HepG2 (cell line): ENCODE results near the gene DPY30.

Source experiments
- ARID3A ChIP-seq: IDR thresholded peaks from 2 replicates; pipeline ENCODE4 v1.6.1; 2012; ENCODE audit warnings: low read depth, low read length, improper control_type of control experiment
- FIP1L1 ChIP-seq: fragments of 200-400 bp; formaldehyde crosslinking; IDR thresholded peaks from 2 replicates; pipeline ENCODE4 v1.6.1; 2018; ENCODE audit warnings: low read depth, mild to moderate bottlenecking, low read length, moderate library complexity, borderline replicate concordance; ENCODE audit not compliant: insufficient read depth
- JDP2 ChIP-seq: sonication (generic); formaldehyde crosslinking; IDR thresholded peaks from 2 replicates; pipeline ENCODE4 v1.8.1; 2022; ENCODE audit warnings: missing genetic modification reagents, borderline replicate concordance
- JUN ChIP-seq: sonication (generic); formaldehyde crosslinking; IDR thresholded peaks from 2 replicates; pipeline ENCODE4 v1.4.0; 2020; ENCODE audit warnings: mild to moderate bottlenecking, missing genetic modification reagents
- NFKBIZ ChIP-seq: IDR thresholded peaks from 2 replicates; pipeline ENCODE4 v1.6.1; 2018; ENCODE audit warnings: missing genetic modification reagents, missing compliant biosample characterization
- POLR2A ChIP-seq, 2 experiments: IDR thresholded peaks; 2 replicates each; pipeline ENCODE4 v1.6.1; 2011; ENCODE audit warnings: low read depth in 2 of 2, low read length in 2 of 2, mild to moderate bottlenecking in 1 of 2, moderate library complexity in 1 of 2; ENCODE audit not compliant: insufficient read depth in 1 of 2
- TBX3 ChIP-seq: fragments of 450-650 bp; IDR thresholded peaks from 2 replicates; pipeline ENCODE4 v1.6.1; 2017; ENCODE audit warnings: antibody characterized with exemption, mild to moderate bottlenecking, inconsistent platforms, borderline replicate concordance
- ZNF234 ChIP-seq: sonication (generic); formaldehyde crosslinking; conservative IDR thresholded peaks from 2 replicates; pipeline ENCODE4 v1.5.1; 2020; ENCODE audit warnings: mild to moderate bottlenecking, missing genetic modification reagents
- ZNF609 ChIP-seq: sonication (generic); formaldehyde crosslinking; IDR thresholded peaks from 2 replicates; pipeline ENCODE4 v1.4.0; 2020; ENCODE audit warnings: mild to moderate bottlenecking, missing genetic modification reagents, borderline replicate concordance

- no peak for TF ChIP-seq JDP2 (CRISPR knock-in tag)
- TF ChIP-seq FIP1L1: no peak
- TF ChIP-seq TBX3: no peak
- TF ChIP-seq ARID3A: peak; percentile 79
- no peak for TF ChIP-seq ZNF609 (CRISPR knock-in tag)
- TF ChIP-seq ZNF234 (CRISPR knock-in tag): no peak
- TF ChIP-seq POLR2A (IDR thresholded peaks at IDR 0.05; ENCODE audit: insufficient read depth in 1 of 2, low read depth in 2 of 2, low read length in 2 of 2): no peak
- TF ChIP-seq JUN (CRISPR knock-in tag): no peak
- no peak for TF ChIP-seq NFKBIZ
These were observed 47.5 kb downstream of the DPY30 start for GRCh38 chr2:31992025-31992579.
